Measurements from ENCODE around the gene KLHL13. TPM values are rescaled to one million over a fixed set of nuclear protein-coding genes. Genes with fewer than 3 reads are reported as not detected.
"Not testable (repeated sequence)": the region's sequence is repeated elsewhere in the genome, so short reads cannot be mapped to it uniquely, and the experiment has no call there.

The KLHL13 gene
- total RNA-seq, 1 donor from 2014 or later = not detected

DNA sequence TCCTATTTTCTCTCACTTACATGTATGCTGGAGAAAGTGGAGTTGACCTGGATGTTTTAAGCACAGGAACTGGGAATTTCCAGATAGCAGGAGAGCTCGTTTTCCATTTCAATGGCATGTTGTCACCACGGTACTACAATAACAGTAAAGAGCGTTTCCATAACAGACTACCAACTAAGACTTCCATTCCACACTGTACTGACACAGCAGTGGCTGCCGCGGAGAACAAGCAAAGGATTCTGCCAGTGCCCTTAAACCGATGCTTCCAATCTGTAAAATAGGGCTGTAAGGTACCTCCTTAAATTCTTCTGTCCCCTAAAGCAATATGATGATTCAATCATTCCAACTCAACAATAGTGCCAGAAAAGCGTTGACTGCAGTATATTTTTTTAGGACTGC, 143.9 kb downstream of the KLHL13 start:
- Mint-ChIP-seq H3K27me3 (ENCODE audit: unreplicated experiment) (no peaks in the 10 kb centered on the region), H3K27ac (ENCODE audit: unreplicated experiment) (no peak overlapping the region), H3K4me3 (ENCODE audit: unreplicated experiment) (no peak overlapping the region), H3K36me3 (ENCODE audit: unreplicated experiment) (no peaks in the 10 kb centered on the region), H3K9me3 (ENCODE audit: unreplicated experiment) (no peaks in the 10 kb centered on the region), H3K4me1 (ENCODE audit: unreplicated experiment) (no peaks in the 10 kb centered on the region)
- DNase-seq (ENCODE audit: extremely low spot score, unreplicated experiment) = no peak
- TF ChIP-seq, protein P1, sequence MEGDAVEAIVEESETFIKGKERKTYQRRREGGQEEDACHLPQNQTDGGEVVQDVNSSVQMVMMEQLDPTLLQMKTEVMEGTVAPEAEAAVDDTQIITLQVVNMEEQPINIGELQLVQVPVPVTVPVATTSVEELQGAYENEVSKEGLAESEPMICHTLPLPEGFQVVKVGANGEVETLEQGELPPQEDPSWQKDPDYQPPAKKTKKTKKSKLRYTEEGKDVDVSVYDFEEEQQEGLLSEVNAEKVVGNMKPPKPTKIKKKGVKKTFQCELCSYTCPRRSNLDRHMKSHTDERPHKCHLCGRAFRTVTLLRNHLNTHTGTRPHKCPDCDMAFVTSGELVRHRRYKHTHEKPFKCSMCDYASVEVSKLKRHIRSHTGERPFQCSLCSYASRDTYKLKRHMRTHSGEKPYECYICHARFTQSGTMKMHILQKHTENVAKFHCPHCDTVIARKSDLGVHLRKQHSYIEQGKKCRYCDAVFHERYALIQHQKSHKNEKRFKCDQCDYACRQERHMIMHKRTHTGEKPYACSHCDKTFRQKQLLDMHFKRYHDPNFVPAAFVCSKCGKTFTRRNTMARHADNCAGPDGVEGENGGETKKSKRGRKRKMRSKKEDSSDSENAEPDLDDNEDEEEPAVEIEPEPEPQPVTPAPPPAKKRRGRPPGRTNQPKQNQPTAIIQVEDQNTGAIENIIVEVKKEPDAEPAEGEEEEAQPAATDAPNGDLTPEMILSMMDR (IDR thresholded peaks at IDR 0.05) = no peak

DNA sequence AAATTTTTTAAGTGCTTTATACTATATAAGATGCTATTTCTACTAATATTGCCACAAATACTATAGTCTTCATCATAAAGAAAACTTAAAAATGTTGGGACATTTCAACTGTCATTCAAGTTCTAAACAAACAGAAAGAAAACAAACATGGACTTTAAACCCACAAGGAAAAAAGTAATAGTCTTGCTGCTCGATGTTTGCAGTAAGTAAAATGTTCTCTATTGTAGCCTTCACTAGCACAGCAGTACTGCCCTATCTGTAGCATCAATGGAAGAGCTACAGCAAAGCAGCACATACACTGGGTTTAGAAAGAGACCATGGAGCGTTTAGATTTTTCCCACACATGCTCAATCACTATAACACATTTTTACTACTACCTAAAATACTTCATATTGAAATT, 146.8 kb downstream of the KLHL13 start:
- Mint-ChIP-seq H3K4me1 (ENCODE audit: unreplicated experiment) (no peaks in the 10 kb centered on the region), H3K27ac (ENCODE audit: unreplicated experiment) (no peak overlapping the region), H3K4me3 (ENCODE audit: unreplicated experiment) (no peak overlapping the region), H3K9me3 (ENCODE audit: unreplicated experiment) (no peaks in the 10 kb centered on the region), H3K36me3 (ENCODE audit: unreplicated experiment) (no peaks in the 10 kb centered on the region), H3K27me3 (ENCODE audit: unreplicated experiment) (no peaks in the 10 kb centered on the region)
- DNase-seq (ENCODE audit: extremely low spot score, unreplicated experiment) = no peak
- TF ChIP-seq, protein P1 (IDR thresholded peaks at IDR 0.05) = no peak

DNA sequence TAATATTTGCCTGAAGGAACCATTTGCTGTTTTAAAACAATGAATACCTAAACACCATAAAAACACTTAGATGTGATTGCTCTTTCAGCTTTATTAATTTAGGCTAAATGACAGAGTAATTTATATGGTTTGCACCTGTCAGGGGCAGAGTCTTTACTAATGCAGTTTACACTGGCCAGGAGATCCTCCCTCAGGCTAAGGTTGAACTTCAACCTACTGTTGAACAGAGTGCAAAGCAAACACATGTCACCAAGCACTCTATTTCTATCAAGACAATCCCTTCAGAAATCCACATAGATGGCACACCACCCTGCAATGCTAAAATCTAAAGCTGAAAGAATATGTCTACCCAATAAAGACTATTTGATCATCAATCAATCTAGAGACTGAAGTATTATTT, 147.3 kb downstream of the KLHL13 start:
- Mint-ChIP-seq H3K27ac (ENCODE audit: unreplicated experiment) (no peak overlapping the region), H3K36me3 (ENCODE audit: unreplicated experiment) (no peaks in the 10 kb centered on the region), H3K4me3 (ENCODE audit: unreplicated experiment) (no peak overlapping the region), H3K27me3 (ENCODE audit: unreplicated experiment) (no peaks in the 10 kb centered on the region), H3K9me3 (ENCODE audit: unreplicated experiment) (no peaks in the 10 kb centered on the region), H3K4me1 (ENCODE audit: unreplicated experiment) (no peaks in the 10 kb centered on the region)
- TF ChIP-seq, protein P1 (IDR thresholded peaks at IDR 0.05) = no peak
- no peak for DNase-seq (ENCODE audit: extremely low spot score, unreplicated experiment)

DNA sequence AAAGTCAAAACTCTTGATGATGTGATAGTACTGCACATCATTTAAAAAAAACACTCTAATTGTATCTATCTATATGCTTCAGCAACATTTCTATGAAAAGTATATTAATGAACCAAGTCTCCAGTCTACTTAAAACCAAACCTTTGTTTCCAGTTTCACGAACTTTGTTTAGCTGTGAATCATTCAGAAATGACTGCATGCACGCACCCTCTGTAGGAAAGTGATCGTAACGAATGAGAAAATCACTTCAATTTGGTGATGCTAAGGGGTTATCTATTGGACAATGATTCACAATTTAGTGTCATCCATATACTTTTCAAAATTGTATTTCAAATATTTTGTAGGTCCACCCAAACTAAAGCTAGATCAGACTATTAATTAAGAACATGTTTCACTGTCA, 157.6 kb downstream of the KLHL13 start:
- no peaks in the 10 kb centered on the region for H3K4me1 Mint-ChIP-seq (ENCODE audit: unreplicated experiment)
- TF ChIP-seq, protein P1 (IDR thresholded peaks at IDR 0.05) = no peak
- H3K9me3 Mint-ChIP-seq (ENCODE audit: unreplicated experiment) = no peaks in the 10 kb centered on the region

DNA sequence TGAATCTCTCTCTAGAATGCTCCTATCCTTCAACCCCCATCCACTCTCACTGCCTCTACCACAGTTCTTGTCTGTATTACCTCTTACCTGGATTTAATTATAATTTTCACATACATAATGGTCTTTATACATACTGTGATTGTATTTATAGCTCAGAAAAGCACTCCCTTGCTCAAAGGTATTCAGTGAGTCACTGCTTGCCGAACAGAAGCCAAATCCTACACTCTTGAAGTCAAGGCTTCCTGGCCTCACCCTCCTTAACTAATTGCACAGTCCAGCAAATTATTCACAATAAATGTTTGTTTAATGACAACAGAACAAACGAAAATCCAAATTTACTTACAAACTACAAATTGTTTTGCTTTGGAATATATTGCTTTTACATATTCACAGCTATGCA, 159.5 kb downstream of the KLHL13 start:
- Mint-ChIP-seq H3K9me3 (ENCODE audit: unreplicated experiment) (no peaks in the 10 kb centered on the region), H3K36me3 (ENCODE audit: unreplicated experiment) (no peaks in the 10 kb centered on the region), H3K4me1 (ENCODE audit: unreplicated experiment) (no peaks in the 10 kb centered on the region), H3K27ac (ENCODE audit: unreplicated experiment) (no peak overlapping the region), H3K4me3 (ENCODE audit: unreplicated experiment) (no peak overlapping the region), H3K27me3 (ENCODE audit: unreplicated experiment) (no peaks in the 10 kb centered on the region)
- TF ChIP-seq, protein P1 (IDR thresholded peaks at IDR 0.05) = no peak
- DNase-seq (ENCODE audit: extremely low spot score, unreplicated experiment) = no peak

More for the DNA sequence above, 157.6 kb downstream of the KLHL13 start:
- no peaks in the 10 kb centered on the region for H3K36me3 Mint-ChIP-seq (ENCODE audit: unreplicated experiment)
- no peaks in the 10 kb centered on the region for H3K27me3 Mint-ChIP-seq (ENCODE audit: unreplicated experiment)
- DNase-seq (ENCODE audit: extremely low spot score, unreplicated experiment) = no peak
- H3K4me3 Mint-ChIP-seq (ENCODE audit: unreplicated experiment) = no peak overlapping the region
- no peak overlapping the region for H3K27ac Mint-ChIP-seq (ENCODE audit: unreplicated experiment)

DNA sequence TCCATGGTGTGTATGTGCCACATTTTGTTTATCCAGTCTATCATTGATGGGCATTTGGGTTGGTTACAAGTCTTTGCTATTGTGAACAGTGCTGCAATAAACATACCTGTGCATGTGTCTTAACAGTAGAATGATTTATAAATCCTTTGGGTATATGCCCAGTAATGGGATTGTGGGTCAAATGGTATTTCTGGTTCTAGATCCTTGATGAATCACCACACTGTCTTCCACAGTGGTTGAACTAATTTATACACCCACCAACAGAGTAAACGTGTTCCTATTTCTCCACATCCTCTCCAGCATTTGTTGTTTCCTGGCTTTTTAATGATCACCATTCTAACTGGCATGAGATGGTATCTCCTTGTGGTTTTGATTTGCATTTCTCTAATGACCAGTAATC, 177.3 kb downstream of the KLHL13 start:
- H3K36me3 Mint-ChIP-seq (ENCODE audit: unreplicated experiment); H3K27ac Mint-ChIP-seq (ENCODE audit: unreplicated experiment); DNase-seq (ENCODE audit: extremely low spot score, unreplicated experiment); H3K4me1 Mint-ChIP-seq (ENCODE audit: unreplicated experiment); H3K4me3 Mint-ChIP-seq (ENCODE audit: unreplicated experiment); H3K27me3 Mint-ChIP-seq (ENCODE audit: unreplicated experiment): not testable (repeated sequence)
- peaks cover 24% of the 10 kb centered on the region for H3K9me3 Mint-ChIP-seq (ENCODE audit: unreplicated experiment)
